GM21367 (cell line): Measurements from ENCODE around the gene DUSP22.
"Not testable (repeated sequence)": the region's sequence is repeated elsewhere in the genome, so short reads cannot be mapped to it uniquely, and the experiment has no call there.

ENCODE experiments used
- ATAC-seq: cut with Tn5 transposase; IDR thresholded peaks from one replicate; pipeline ENCODE4 v1.9.1; 2021; ENCODE audit not compliant: unreplicated experiment

Gene DUSP22

GRCh38 chr6:322940-323729 lies 30.8 kb downstream of the DUSP22 start:
- ATAC-seq = no peak

- ATAC-seq = no peak
Observed at GRCh38 chr6:323730-324088, 31.4 kb downstream of the DUSP22 start.

- ATAC-seq = no peak
Observed at GRCh38 chr6:324116-324728, 31.9 kb downstream of the DUSP22 start.

- ATAC-seq = no peak
Observed at GRCh38 chr6:324729-325125, 32.4 kb downstream of the DUSP22 start.

- not testable (repeated sequence) for ATAC-seq
Observed at GRCh38 chr6:325161-325860, 33.0 kb downstream of the DUSP22 start.

- ATAC-seq = not testable (repeated sequence)
Observed at GRCh38 chr6:326066-326465, 33.8 kb downstream of the DUSP22 start.

GRCh38 chr6:326896-327537 lies 34.7 kb downstream of the DUSP22 start:
- ATAC-seq = no peak

GRCh38 chr6:327538-328116 lies 35.3 kb downstream of the DUSP22 start:
- ATAC-seq = no peak

- ATAC-seq = peak; percentile 70
Observed at GRCh38 chr6:328136-328670, 35.9 kb downstream of the DUSP22 start.

GRCh38 chr6:328924-329323 lies 36.6 kb downstream of the DUSP22 start:
- ATAC-seq = no peak

- ATAC-seq = no peak
Observed at GRCh38 chr6:329888-330691, 37.8 kb downstream of the DUSP22 start.

GRCh38 chr6:330948-331347 lies 38.7 kb downstream of the DUSP22 start:
- no peak for ATAC-seq

GRCh38 chr6:331622-332521 lies 39.6 kb downstream of the DUSP22 start:
- peak; percentile 33 for ATAC-seq

- no peak for ATAC-seq
Observed at GRCh38 chr6:332671-333070, 40.4 kb downstream of the DUSP22 start.

- ATAC-seq = no peak
Observed at GRCh38 chr6:333379-334002, 41.2 kb downstream of the DUSP22 start.

- no peak for ATAC-seq
Observed at GRCh38 chr6:334536-335510, 42.5 kb downstream of the DUSP22 start.

- no peak for ATAC-seq
Observed at GRCh38 chr6:335572-335971, 43.3 kb downstream of the DUSP22 start.
